Gastroesophageal sphincter (tissue), 3 donors: ENCODE measurements around the gene SPATA9.

Source experiments
- CTCF ChIP-seq, 4 experiments: fragments of 200-600 bp in 2 of 4; fragments of 450-650 bp in 2 of 4; sonication (generic) in 1 of 4; IDR thresholded peaks; one replicate each; pipeline ENCODE4 v1.5.1; 2017 to 2019; ENCODE audit warnings: antibody characterized with exemption in 4 of 4, mild to moderate bottlenecking in 2 of 4, moderate library complexity in 2 of 4
- POLR2AphosphoS5 ChIP-seq: sonication (generic); formaldehyde crosslinking; IDR thresholded peaks from one replicate; pipeline ENCODE4 v1.6.1; 2017; ENCODE audit warnings: antibody characterized with exemption

- TF ChIP-seq CTCF (IDR thresholded peaks at IDR 0.05) (no peak), POLR2AphosphoS5 (no peak)
Measured at GRCh38 chr5:95621839-95622629, 60.8 kb downstream of the SPATA9 start.
